Spleen (tissue), 11 donors: ENCODE data around the gene GTPBP1. TPM values are rescaled to one million over a fixed set of nuclear protein-coding genes. Genes with fewer than 3 reads are reported as not detected.

Source experiments
- DNase-seq: peaks from one replicate; pipeline ENCODE4 v3.0.0-alpha.2; 2020
- H3K27ac ChIP-seq, 8 donors: fragments of 200-600 bp; sonication (generic) in 7 of 8; 1 replicate in 4 of 8; 2 replicates in 4 of 8; pipeline versions ENCODE4 v1.5.0 to v1.8.0; 2016 to 2021; ENCODE audit warnings: inconsistent platforms in 4 of 8, mild to moderate bottlenecking in 4 of 8, moderate library complexity in 1 of 8
- H3K27me3 ChIP-seq, 7 donors: fragments of 200-600 bp; sonication (generic) in 6 of 7; replicated peaks in 1 of 7; 1 replicate in 4 of 7; 2 replicates in 3 of 7; pipeline versions ENCODE4 v1.5.0 to v1.8.0; 2016 to 2021; ENCODE audit warnings: inconsistent platforms in 3 of 7, mild to moderate bottlenecking in 1 of 7
- H3K36me3 ChIP-seq, 6 donors: fragments of 200-600 bp; sonication (generic) in 5 of 6; 1 replicate in 4 of 6; 2 replicates in 2 of 6; pipeline versions ENCODE4 v1.5.0 to v1.8.0; 2016 to 2021; ENCODE audit warnings: inconsistent platforms in 2 of 6
- H3K4me1 ChIP-seq, 6 donors: fragments of 200-600 bp; sonication (generic) in 5 of 6; 1 replicate in 3 of 6; 2 replicates in 3 of 6; pipeline versions ENCODE4 v1.5.0 to v1.8.0; 2016 to 2021; ENCODE audit warnings: inconsistent platforms in 3 of 6
- H3K4me3 ChIP-seq, 8 donors: fragments of 200-600 bp; sonication (generic) in 7 of 8; 1 replicate in 4 of 8; 2 replicates in 4 of 8; pipeline versions ENCODE4 v1.5.0 to v1.8.0; 2016 to 2021; ENCODE audit warnings: inconsistent platforms in 4 of 8, mild to moderate bottlenecking in 4 of 8, moderate library complexity in 2 of 8
- H3K9me3 ChIP-seq, 8 donors: fragments of 200-600 bp; sonication (generic) in 7 of 8; 1 replicate in 4 of 8; 2 replicates in 4 of 8; pipeline versions ENCODE4 v1.5.0 to v1.8.0; 2016 to 2021; ENCODE audit warnings: inconsistent platforms in 4 of 8
- CTCF ChIP-seq, 11 experiments: fragments of 200-600 bp in 7 of 11; fragments of 450-650 bp in 4 of 11; sonication (generic) in 4 of 11; IDR thresholded peaks in 8 of 11; conservative IDR thresholded peaks in 3 of 11; 1 replicate in 7 of 11; 2 replicates in 4 of 11; pipeline versions ENCODE4 v1.4.0 to v1.8.0; 2016 to 2021; ENCODE audit warnings: antibody characterized with exemption in 11 of 11, inconsistent platforms in 4 of 11, mild to moderate bottlenecking in 1 of 11
- POLR2A ChIP-seq, 3 donors: fragments of 450-650 bp; IDR thresholded peaks; one replicate each; pipeline ENCODE4 v1.5.1; 2017; ENCODE audit warnings: antibody characterized with exemption in 3 of 3, mild to moderate bottlenecking in 1 of 3
- POLR2AphosphoS5 ChIP-seq, 3 donors: sonication (generic); formaldehyde crosslinking; IDR thresholded peaks; one replicate each; pipeline ENCODE4 v1.5.1; 2017; ENCODE audit warnings: antibody characterized with exemption in 3 of 3
- WGBS, 5 donors: extraction: QIAGEN DNeasy Blood & Tissue Kit in 3 of 5; methylation state at CpG; one replicate each; pipeline versions ENCODE4 v1.1.5 to v1.1.7; 2013 to 2018; 5-methylcytosine and 5-hydroxymethylcytosine counted together
- intact Hi-C: fragments of 100-400 bp; cut with DNase I; formaldehyde crosslinking; loops from one replicate; pipeline ENCODE4 v1.15.0; 2023; ENCODE audit warnings: low total_unique reads
- polyA plus RNA-seq, 3 donors: library from polyadenylated mRNA; stranded (reverse); fragments of 200-250 nt; gene quantifications; one replicate each; pipeline ENCODE4 v1.2.1, GENCODE V29; 2013
- total RNA-seq, 7 donors: library from RNA; depleted of rRNA in 3 of 7; stranded (reverse); fragments of >200 nt in 3 of 7; fragmentation: NEBNext Ultra II Directional in 4 of 7; extraction: Animal tissue kit (Norgen Biotek cat#: 25700) in 4 of 7; gene quantifications; one replicate each; pipeline versions ENCODE4 v1.1.0 to v1.2.1, GENCODE V29; 2016 to 2021
- donor health status: healthy with polysubstance abuse.
- donor health status: DM: no; HTN: no; CAD: no; lungs with moderate emphysema.
- donor health status: DM: no; HTN: no; CAD: no.
- donor health status: Bipolar disorder and iron deficiency.
- donor health status: healthy.
- donor health status: DM: no; HTN: no; CAD: no.
- donor health status: DM: yes; HTN: yes; CAD: no.

The GTPBP1 gene
- total and polyA plus RNA-seq, 10 donors, result 9.7 to 134 (median 91.3) TPM

- intact Hi-C loops, result no loop called here
- H3K4me3 ChIP-seq, result no peak overlapping the region
- no peaks in the 10 kb centered on the region for H3K9me3 ChIP-seq
- 89 to 94% (median 91%) methylated on average over 5 of the region's 5 CpGs for WGBS, 5 donors
- DNase-seq, result no peak
- H3K27ac ChIP-seq, result no peak overlapping the region
- H3K27me3 ChIP-seq, result no peaks in the 10 kb centered on the region
- peaks cover 0 to 43% (median 29%) of the 10 kb centered on the region in 6 donors for H3K36me3 ChIP-seq
- no peak for TF ChIP-seq POLR2A (IDR thresholded peaks at IDR 0.05)
- no peak for TF ChIP-seq CTCF (IDR thresholded peaks at IDR 0.05 in 8 of 11, conservative IDR thresholded peaks at IDR 0.05 in 3 of 11)
- no peaks in the 10 kb centered on the region for H3K4me1 ChIP-seq
Observed at GRCh38 chr22:38674888-38675287, 30.9 kb upstream of the GTPBP1 start.

GRCh38 chr22:38675833-38676232, 29.9 kb upstream of the GTPBP1 start:
- Histone ChIP-seq H3K36me3 (peaks cover 0 to 35% (median 26%) of the 10 kb centered on the region in 6 donors), H3K4me3 (no peak overlapping the region), H3K27me3 (no peaks in the 10 kb centered on the region), H3K9me3 (no peaks in the 10 kb centered on the region), H3K27ac (no peak overlapping the region), H3K4me1 (no peaks in the 10 kb centered on the region)
- TF ChIP-seq POLR2A (IDR thresholded peaks at IDR 0.05) (no peak), POLR2AphosphoS5 (IDR thresholded peaks at IDR 0.05) (no peak), CTCF (IDR thresholded peaks at IDR 0.05 in 8 of 11, conservative IDR thresholded peaks at IDR 0.05 in 3 of 11) (no peak)
- WGBS, 5 donors, result 88 to 96% (median 93%) methylated on average over 3 of the region's 3 CpGs
- DNase-seq, result no peak
- intact Hi-C loops, result no loop called here

- no peaks in the 10 kb centered on the region for H3K27me3 ChIP-seq
- peak within 1 kb of the TSS; percentile 49 to 85 (median 82) for H3K27ac ChIP-seq
- WGBS, 5 donors, result 0 to 1% (median 0%) methylated on average over 32 to 60 of the region's 60 CpGs
- no peaks in the 10 kb centered on the region for H3K9me3 ChIP-seq
- peaks cover 0 to 41% (median 38%) of the 10 kb centered on the region in 6 donors for H3K36me3 ChIP-seq
- peak within 1 kb of the TSS; percentile 87 to 100 (median 96) for H3K4me3 ChIP-seq
- H3K4me1 ChIP-seq, result peaks cover 6 to 25% (median 16%) of the 10 kb centered on the region in 6 donors
- TF ChIP-seq POLR2A (IDR thresholded peaks at IDR 0.05) (no peak), CTCF (IDR thresholded peaks at IDR 0.05 in 8 of 11, conservative IDR thresholded peaks at IDR 0.05 in 3 of 11) (peak in 8 of 11 experiments; percentile 40 to 75 (median 54)), POLR2AphosphoS5 (IDR thresholded peaks at IDR 0.05) (peak; percentile 92 to 96 (median 95))
- DNase-seq, result peak; percentile 98
- intact Hi-C loops, result no loop called here
Observed at GRCh38 chr22:38681582-38682335, 24.0 kb upstream of the GTPBP1 start, which contains the start of gene TOMM22. Gene TOMM22 (plus strand): TSS chr22:38681957. CDS start chr22:38681979, 22 bp downstream.

- H3K27ac ChIP-seq, result no peak overlapping the region
- H3K4me3 ChIP-seq, result no peak overlapping the region
- peaks cover 6 to 31% (median 16%) of the 10 kb centered on the region in 6 donors for H3K4me1 ChIP-seq
- peaks cover 0 to 73% (median 63%) of the 10 kb centered on the region in 6 donors for H3K36me3 ChIP-seq
- no peak for DNase-seq
- no peaks in the 10 kb centered on the region for H3K27me3 ChIP-seq
- no peaks in the 10 kb centered on the region for H3K9me3 ChIP-seq
- 91 to 96% (median 94%) methylated on average over 9 of the region's 9 CpGs for WGBS, 5 donors
- intact Hi-C loops, result no loop called here
- peak in 1 of 3 donors; percentile 13 for TF ChIP-seq POLR2AphosphoS5 (IDR thresholded peaks at IDR 0.05)
- no peak for TF ChIP-seq CTCF (IDR thresholded peaks at IDR 0.05 in 8 of 11, conservative IDR thresholded peaks at IDR 0.05 in 3 of 11)
Observed at GRCh38 chr22:38684895-38685294, 20.8 kb upstream of the GTPBP1 start.
